Activated CD4-positive, alpha-beta T cell treated with anti-CD3 and anti-CD28 coated beads, Interleukin-2, amount 50 U/mL, for 48 hours (primary cell): Measurements from ENCODE around the gene GGT5.
A peak's percentile ranks its signal among the peaks of the same experiment; 100 is the strongest.
"Not testable (repeated sequence)": the region's sequence is repeated elsewhere in the genome, so short reads cannot be mapped to it uniquely, and the experiment has no call there.

ENCODE experiments used
- DNase-seq, 2 experiments: peaks; one replicate each; pipeline ENCODE4 v3.0.0-alpha.2; 2020

The GGT5 gene

GRCh38 chr22:24262185-24262749, 17.4 kb upstream of the GGT5 start:
- DNase-seq = not testable (repeated sequence)

GRCh38 chr22:24259459-24259858, 14.6 kb upstream of the GGT5 start:
- DNase-seq = peak; percentile 67 to 74

GRCh38 chr22:24256736-24257135, 11.9 kb upstream of the GGT5 start:
- DNase-seq = not testable (repeated sequence)

DNA sequence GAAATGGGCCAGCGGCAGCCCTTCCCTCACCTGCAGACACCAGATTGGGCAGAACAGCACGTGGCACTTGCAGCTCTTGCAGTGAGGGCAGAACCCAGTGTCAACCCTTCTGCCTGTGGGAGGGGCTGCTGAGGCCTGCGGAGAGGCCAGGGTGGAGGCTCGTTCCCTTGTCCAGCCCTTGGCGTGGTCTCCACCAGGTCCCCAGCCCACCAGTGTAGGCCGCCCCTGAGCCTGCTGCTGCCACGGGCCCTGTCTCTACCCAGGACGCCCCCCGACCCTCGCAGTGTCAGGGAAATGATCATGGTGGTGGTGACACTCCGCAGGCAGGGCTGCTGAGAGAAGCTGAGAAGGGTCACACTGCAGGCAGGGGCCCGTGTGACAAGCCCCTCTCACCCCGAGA, 11.3 kb upstream of the GGT5 start:
- DNase-seq = not testable (repeated sequence)

DNA sequence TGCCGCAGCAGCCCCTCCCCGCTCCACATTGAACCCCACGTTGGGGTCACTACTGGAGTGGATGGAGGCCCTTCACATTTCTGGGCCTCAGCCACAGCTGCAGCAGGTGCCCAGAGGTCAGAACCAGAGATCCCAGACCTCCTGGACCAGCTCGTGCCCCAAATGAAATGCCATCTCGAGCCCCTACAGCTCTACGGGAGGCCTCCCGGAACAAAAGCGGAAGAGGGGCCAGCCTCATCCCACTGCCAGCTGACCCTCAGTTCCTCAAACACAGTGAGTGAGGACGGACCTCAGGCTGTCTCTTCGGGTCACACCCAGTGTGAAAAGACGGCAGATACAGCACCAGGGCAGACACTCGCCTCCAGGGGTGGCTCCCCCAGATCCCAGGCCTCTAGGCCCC, 8.2 kb upstream of the GGT5 start:
- DNase-seq = not testable (repeated sequence)

- DNase-seq = not testable (repeated sequence)
These were observed 6.4 kb upstream of the GGT5 start for GRCh38 chr22:24251286-24251685.

GRCh38 chr22:24249413-24249812, 4.5 kb upstream of the GGT5 start:
- not testable (repeated sequence) for DNase-seq

GRCh38 chr22:24248611-24249010, 3.7 kb upstream of the GGT5 start:
- DNase-seq = not testable (repeated sequence)

GRCh38 chr22:24247564-24248344, 2.9 kb upstream of the GGT5 start:
- peak; percentile 54 to 66 for DNase-seq

- DNase-seq = no peak
These were observed 2.2 kb upstream of the GGT5 start for GRCh38 chr22:24247011-24247507.

DNA sequence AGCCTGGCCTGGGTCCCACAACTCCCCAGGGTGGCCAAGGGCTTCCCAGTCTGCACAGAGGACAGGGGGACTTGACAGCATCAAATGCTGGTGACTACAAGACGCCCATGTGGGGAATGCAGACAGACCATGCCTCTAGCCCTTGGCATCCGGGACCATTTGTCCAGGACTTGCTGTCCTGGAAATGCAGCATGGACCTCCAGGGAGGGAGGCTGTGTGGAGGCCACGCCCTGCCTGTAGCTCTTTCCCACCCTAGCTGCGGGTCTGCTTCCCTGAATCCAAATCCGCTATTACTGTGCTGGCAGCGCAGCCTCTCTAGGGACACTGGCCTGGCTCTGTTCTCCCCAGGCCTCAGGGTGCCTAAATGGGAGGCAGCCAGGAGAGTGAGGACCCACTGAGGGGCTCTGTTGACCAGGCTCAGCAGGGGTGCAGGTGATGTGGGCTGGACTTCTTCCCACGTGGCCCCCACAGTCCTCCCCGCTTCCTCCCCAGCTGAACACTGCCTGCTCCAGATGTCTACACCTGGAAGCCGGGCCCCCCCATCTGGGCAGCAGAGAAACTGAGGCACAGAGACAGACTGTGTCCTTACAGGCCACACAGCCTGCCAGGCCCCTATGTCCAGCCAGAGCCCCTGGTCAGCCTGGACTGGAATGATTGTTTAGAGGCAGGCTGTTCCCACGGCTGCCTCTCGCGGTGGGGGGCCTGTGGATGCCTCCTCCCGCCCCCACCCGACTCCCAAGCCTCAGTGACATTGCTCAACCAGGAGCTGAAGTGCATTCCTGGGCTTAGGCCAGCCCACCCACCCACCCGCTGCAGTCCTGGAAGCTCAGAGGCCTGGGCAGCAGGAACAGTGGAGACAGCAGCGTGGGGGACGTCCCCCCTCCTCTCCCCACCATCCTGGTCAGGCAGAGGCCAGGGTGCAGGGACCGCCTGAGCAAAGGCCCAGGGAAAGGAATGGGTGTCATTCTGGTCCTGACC, 991 bp upstream of the GGT5 start:
- DNase-seq = not testable (repeated sequence)

DNA sequence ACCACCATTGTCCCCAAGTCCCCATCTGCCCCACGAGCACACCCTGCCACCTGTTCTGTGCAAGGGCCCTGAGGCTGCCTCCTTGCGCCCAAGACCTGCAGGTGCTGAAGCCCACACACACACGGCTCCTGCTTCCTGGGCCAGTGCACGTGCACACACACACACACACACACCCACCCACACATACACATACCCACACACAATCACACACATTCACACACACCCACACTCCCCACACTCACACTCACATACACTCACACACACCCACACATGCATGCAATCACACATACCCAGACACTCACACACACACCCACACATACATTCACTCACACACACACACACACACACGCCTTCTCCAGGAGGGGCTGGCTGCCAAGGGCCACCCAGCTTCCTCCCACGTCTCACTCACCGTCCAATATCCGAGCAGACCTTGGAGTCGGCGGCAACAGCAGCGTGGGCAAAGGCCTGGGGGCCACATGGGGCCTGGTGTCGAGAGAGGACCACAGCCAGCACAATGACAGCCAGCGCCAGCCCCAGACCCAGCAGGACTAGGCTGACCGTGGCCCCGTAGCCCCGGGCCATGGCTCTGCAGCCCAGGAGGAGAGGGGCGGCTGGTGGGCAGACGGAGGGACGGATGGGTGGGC, 616 bp downstream of the GGT5 start:
- no peak for DNase-seq

DNA sequence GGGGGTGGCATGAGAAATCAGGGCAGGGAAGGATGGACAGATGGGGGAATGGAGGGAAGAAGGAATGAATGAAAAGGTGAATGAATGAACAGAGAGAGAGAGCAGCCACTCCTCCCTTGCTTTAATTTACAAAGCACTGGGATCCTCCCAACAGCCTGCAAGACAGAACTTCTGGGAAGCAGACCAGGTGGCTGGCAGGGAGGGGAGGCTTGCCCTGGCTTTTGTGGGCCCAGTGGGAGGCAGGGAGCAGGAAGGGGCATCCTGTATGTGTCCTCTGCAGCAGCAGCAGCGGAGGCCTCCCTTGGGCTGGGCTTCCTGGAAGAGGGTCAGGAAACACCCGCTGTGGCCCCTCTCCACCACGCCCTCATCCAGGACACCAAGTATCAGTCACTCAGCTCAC, 1.5 kb downstream of the GGT5 start:
- not testable (repeated sequence) for DNase-seq

DNA sequence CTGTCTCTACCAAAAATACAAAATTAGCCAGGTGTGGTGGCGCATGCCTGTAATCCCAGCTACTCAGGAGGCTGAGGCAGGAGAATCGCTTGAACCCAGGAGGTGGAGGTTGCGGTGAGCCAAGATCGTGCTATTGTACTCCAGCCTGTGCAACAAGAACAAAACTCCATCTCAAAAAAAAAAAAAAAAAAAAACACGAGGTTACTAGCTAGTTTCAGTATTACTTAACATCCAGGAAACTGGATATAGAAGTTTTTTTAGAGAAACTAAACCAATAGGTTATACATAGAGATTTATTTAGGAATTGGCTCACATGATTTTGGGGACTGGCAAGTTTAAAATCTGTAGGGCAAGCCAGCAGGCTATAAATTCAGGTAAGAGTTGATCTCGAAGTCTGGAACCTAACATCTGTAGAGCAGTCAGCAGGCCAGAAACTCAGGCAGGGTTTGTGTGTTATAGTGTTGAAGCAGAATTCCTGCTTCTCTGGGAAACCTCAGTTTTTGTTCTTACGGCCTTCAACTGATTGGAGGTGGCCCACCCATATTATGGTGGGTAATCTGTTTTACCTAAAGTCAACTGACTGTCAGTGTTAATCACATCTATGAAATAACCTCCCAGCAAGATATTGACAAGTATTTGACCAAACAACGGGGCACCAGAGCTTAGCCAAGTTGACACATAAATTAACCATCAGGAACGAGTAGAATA, 3.7 kb downstream of the GGT5 start:
- DNase-seq = not testable (repeated sequence)

DNA sequence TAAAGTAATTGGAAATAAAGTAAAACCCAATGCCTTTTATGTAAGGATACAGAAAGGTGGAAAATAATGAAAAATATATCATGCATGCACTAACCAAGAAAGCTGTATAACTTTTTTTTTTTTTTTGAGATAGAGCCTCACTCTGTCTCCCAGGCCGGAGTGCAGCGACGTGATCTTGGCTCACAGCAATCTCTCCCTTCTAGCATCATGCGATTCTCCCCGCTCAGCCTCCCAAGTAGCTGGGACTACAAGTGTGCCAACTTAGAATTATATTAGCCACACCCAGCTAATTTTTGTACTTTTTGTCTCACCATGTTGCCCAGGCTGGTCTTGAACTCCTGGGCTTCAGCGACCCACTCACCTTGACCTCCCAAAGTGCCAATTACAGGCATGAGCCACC, 4.5 kb downstream of the GGT5 start:
- no peak for DNase-seq

- DNase-seq = not testable (repeated sequence)
These were observed 6.7 kb downstream of the GGT5 start for GRCh38 chr22:24238101-24238694.

GRCh38 chr22:24236656-24237055, 8.2 kb downstream of the GGT5 start:
- no peak for DNase-seq

DNA sequence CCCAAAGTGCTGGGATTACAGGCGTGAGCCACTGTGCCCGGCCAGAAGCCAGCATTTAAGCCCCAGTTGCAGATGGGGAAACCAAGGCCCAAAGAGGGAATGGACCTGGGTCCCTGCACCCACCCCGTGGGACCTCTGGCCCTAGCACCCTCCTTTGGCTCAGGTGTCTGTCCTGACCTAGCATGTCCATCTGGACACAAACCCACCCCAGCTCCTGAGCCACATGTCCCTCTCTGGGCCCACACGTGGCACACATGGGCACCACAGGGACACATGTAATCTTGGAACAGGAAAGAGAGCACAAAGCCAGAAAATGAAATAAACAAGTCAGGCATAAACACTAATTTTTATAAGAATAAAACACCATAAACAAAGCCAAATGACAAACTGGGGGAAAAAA, 9.6 kb downstream of the GGT5 start:
- no peak for DNase-seq

DNA sequence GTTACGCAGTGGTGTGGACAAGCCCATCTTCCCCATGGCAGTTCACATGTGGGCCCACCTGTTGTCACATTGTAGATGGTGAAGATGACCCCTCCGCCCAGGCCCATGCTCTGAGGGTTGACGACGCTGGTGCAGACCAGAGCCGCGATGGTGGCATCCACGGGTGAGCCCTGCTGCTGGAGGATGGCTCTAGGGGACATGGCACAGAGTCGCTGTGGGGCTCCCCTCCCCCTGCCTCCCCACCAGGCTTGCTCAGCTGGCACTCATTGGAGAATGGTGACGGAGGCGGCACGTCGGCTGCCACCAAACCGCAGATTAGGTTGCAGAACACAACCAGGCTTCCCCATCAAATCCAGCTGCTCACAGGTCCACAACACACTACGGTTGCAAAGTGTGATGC, 11.1 kb downstream of the GGT5 start:
- no peak for DNase-seq

DNA sequence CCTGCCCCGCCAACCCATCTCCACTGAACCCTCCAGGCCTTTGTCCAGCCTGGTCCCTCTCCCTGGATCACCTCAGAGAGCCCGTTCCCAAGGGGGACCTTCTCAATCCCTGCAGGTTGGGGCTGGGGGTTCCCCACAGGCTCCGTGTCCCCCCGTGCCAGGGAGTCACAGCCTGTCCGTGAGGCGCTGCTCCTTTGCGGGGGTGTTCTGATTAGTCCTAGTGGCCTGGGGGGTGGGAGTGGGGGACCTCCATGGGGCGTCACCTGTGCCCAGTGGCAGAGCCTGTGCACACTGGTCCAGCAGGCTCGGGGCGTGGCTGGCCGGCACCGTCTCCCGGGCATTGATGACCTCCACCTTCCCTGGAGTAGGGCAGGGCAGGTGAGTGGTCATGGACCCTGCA, 11.6 kb downstream of the GGT5 start:
- no peak for DNase-seq

- no peak for DNase-seq
These were observed 12.2 kb downstream of the GGT5 start for GRCh38 chr22:24232725-24233124.

DNA sequence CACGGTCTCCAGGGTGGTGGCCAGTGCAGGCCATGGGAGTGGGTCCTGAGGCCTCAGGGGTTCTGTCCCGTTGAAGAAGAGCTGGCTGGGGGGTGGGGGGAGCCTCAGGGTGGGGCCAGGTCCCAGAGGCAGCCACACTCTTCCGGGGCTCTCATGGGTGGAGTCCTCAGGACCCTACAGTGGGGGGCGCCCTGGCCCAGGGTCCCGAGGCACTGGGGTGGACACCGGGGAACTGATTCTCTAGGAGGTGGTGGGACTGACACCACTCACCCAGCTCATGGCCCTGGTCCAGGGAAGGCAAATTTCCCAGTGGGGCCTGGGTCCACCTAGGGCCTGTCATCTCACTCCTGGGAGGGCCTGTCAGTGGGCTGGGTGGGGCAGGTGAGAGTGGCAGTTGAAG, 12.8 kb downstream of the GGT5 start:
- no peak for DNase-seq
